Measurements from ENCODE around the gene TMEM18. TPM values are rescaled to one million over a fixed set of nuclear protein-coding genes. Genes with fewer than 3 reads are reported as not detected.

TMEM18 gene
- polyA plus RNA-seq, 1 of the 3 experiments (the other 2 are of a cell fraction) = 29.3 TPM

- Histone ChIP-seq H3K4me1 (ENCODE audit: control insufficient read depth in 1 of 2, insufficient read depth in 2 of 2, low read depth in 1 of 2, low read length in 1 of 2) (peaks cover 0 to 8% of the 10 kb centered on the region in 2 experiments; a peak in 2 of 4 replicates), H3K27ac (ENCODE audit: low read depth in 2 of 2, low read length in 1 of 2) (no peak overlapping the region), H3K79me2 (ENCODE audit: insufficient read depth) (peaks cover 8% of the 10 kb centered on the region; the same call in 1 of the 2 replicates), H3K4me3 (ENCODE audit: low read depth in 2 of 2, low read length in 1 of 2) (no peak overlapping the region), H2AFZ (ENCODE audit: low read depth) (no peak overlapping the region), H3K4me2 (no peak overlapping the region), H3K36me3 (replicated peaks in 1 of 2; ENCODE audit: control insufficient read depth in 1 of 2, insufficient read depth in 2 of 2, low read length in 1 of 2) (no peaks in the 10 kb centered on the region), H3K9ac (no peak overlapping the region), H3K9me3 (no peaks in the 10 kb centered on the region), H4K20me1 (ENCODE audit: insufficient read depth) (no peaks in the 10 kb centered on the region), H3K27me3 (ENCODE audit: insufficient read depth) (no peaks in the 10 kb centered on the region), H3K9me2 (no peaks in the 10 kb centered on the region), H3F3A (replicated peaks; ENCODE audit: insufficient read depth) (no peaks in the 10 kb centered on the region)
- CTCF ChIA-PET = interaction anchor here (2.4 kb wide), 1 partner anchor 15 kb away, joined by 4 read pairs; no protein-coding TSS in a partner anchor
- no peak for DNase-seq
- POLR2A ChIA-PET = no interaction called here
- TF ChIP-seq PBX3 (IDR thresholded peaks at IDR 0.05) = no peak
- no peak for TF ChIP-seq TAF1 (IDR thresholded peaks at IDR 0.05; ENCODE audit: borderline replicate concordance, low read depth, low read length)
- TF ChIP-seq NFIC (IDR thresholded peaks at IDR 0.05; ENCODE audit: borderline replicate concordance) = no peak
- TF ChIP-seq RAD21 (IDR thresholded peaks at IDR 0.05; ENCODE audit: low read length) = no peak
- TF ChIP-seq TEAD4 (IDR thresholded peaks at IDR 0.05; ENCODE audit: borderline replicate concordance, insufficient read depth) = no peak
- no peak for TF ChIP-seq USF1 (IDR thresholded peaks at IDR 0.05; ENCODE audit: borderline replicate concordance, low read depth)
- no peak for TF ChIP-seq EZH2phosphoT487 (IDR thresholded peaks at IDR 0.05; ENCODE audit: borderline replicate concordance, low read depth)
- no peak for TF ChIP-seq JUND (IDR thresholded peaks at IDR 0.05)
- TF ChIP-seq FOXM1 (IDR thresholded peaks at IDR 0.05; ENCODE audit: low read depth) = no peak
- no peak for TF ChIP-seq RCOR1 (IDR thresholded peaks at IDR 0.05; ENCODE audit: low read length)
- TF ChIP-seq RFX5 (IDR thresholded peaks at IDR 0.05; ENCODE audit: low read length) = no peak
- no peak for TF ChIP-seq FOSL2 (IDR thresholded peaks at IDR 0.05; ENCODE audit: borderline replicate concordance, low read depth)
- no peak for TF ChIP-seq NRF1 (IDR thresholded peaks at IDR 0.05; ENCODE audit: low read depth, low read length)
Observed at GRCh38 chr2:682226-682625, 5.0 kb upstream of the TMEM18 start.

- WGBS (ENCODE audit: low lambda C conversion rate) = 79% methylated on average over 11 of the region's 11 CpGs
- TF ChIP-seq TEAD4 (IDR thresholded peaks at IDR 0.05; ENCODE audit: borderline replicate concordance, insufficient read depth) (no peak), USF1 (IDR thresholded peaks at IDR 0.05; ENCODE audit: borderline replicate concordance, low read depth) (no peak), GABPA (IDR thresholded peaks at IDR 0.05; ENCODE audit: low read depth) (no peak), YY1 (IDR thresholded peaks at IDR 0.05; ENCODE audit: low read depth) (no peak), ELF1 (IDR thresholded peaks at IDR 0.05) (no peak), EZH2phosphoT487 (IDR thresholded peaks at IDR 0.05; ENCODE audit: borderline replicate concordance, low read depth) (no peak), NRF1 (IDR thresholded peaks at IDR 0.05; ENCODE audit: low read depth, low read length) (no peak), NFIC (IDR thresholded peaks at IDR 0.05; ENCODE audit: borderline replicate concordance) (no peak), RXRA (IDR thresholded peaks at IDR 0.05; ENCODE audit: borderline replicate concordance, low read depth) (no peak), SMC3 (IDR thresholded peaks at IDR 0.05; ENCODE audit: low read depth, low read length) (no peak), MAX (IDR thresholded peaks at IDR 0.05; ENCODE audit: low read depth) (no peak), PBX3 (IDR thresholded peaks at IDR 0.05) (no peak), JUND (IDR thresholded peaks at IDR 0.05) (no peak), REST (IDR thresholded peaks at IDR 0.05; ENCODE audit: low read depth, low read length) (no peak), MEF2A (IDR thresholded peaks at IDR 0.05; ENCODE audit: borderline replicate concordance, low read depth) (no peak)
Observed at GRCh38 chr2:681312-681711, 4.1 kb upstream of the TMEM18 start.

More at GRCh38 chr2:681312-681711, 4.1 kb upstream of the TMEM18 start:
- no peak overlapping the region for H3K9ac ChIP-seq
- H3K27me3 ChIP-seq (ENCODE audit: insufficient read depth) = no peaks in the 10 kb centered on the region
- H4K20me1 ChIP-seq (ENCODE audit: insufficient read depth) = no peaks in the 10 kb centered on the region; the same call in 1 of the 2 replicates
- H3F3A ChIP-seq (replicated peaks; ENCODE audit: insufficient read depth) = peaks cover 1% of the 10 kb centered on the region
- ChIA-PET POLR2A (no interaction called here), CTCF (interaction anchor here (2.4 kb wide), 1 partner anchor 14 kb away, joined by 4 read pairs; no protein-coding TSS in a partner anchor)
- no peak overlapping the region for H3K4me2 ChIP-seq
- H2AFZ ChIP-seq (ENCODE audit: low read depth) = no peak overlapping the region
- no peak overlapping the region for H3K4me3 ChIP-seq (ENCODE audit: low read depth in 2 of 2, low read length in 1 of 2)
- no peaks in the 10 kb centered on the region for H3K9me3 ChIP-seq
- DNase-seq = no peak
- no peak overlapping the region for H3K27ac ChIP-seq (ENCODE audit: low read depth in 2 of 2, low read length in 1 of 2)
- peaks cover 0 to 10% of the 10 kb centered on the region in 2 experiments; a peak in 2 of 4 replicates for H3K4me1 ChIP-seq (ENCODE audit: control insufficient read depth in 1 of 2, insufficient read depth in 2 of 2, low read depth in 1 of 2, low read length in 1 of 2)
- no peaks in the 10 kb centered on the region for H3K9me2 ChIP-seq
- H3K36me3 ChIP-seq (replicated peaks in 1 of 2; ENCODE audit: control insufficient read depth in 1 of 2, insufficient read depth in 2 of 2, low read length in 1 of 2) = no peaks in the 10 kb centered on the region
- H3K79me2 ChIP-seq (ENCODE audit: insufficient read depth) = peaks cover 9% of the 10 kb centered on the region; the same call in 1 of the 2 replicates

Measured in SK-N-SH (cell line).